Smooth muscle cell (in vitro differentiated cells): Measurements from ENCODE around the gene TNFRSF8. TPM values are rescaled to one million over a fixed set of nuclear protein-coding genes. Genes with fewer than 3 reads are reported as not detected.

Experiments used
- DNase-seq: peaks from one replicate; lab custom pipeline; 2025; ENCODE audit not compliant: unreplicated experiment; lab: John Stamatoyannopoulos, UW
- H2AFZ ChIP-seq: fragments of 200-600 bp; sonication (generic); 2 replicates; pipeline ENCODE4 v1.6.0; 2016; ENCODE audit warnings: antibody characterized with exemption, low read depth, mild to moderate bottlenecking
- H3F3A ChIP-seq: fragments of 200-600 bp; sonication (generic); 2 replicates; pipeline ENCODE4 v1.6.0; 2017; ENCODE audit warnings: antibody characterized with exemption, low read depth
- H3K27ac ChIP-seq: fragments of 200-600 bp; sonication (generic); 2 replicates; pipeline ENCODE4 v1.5.1; 2016; ENCODE audit warnings: low read depth, mild to moderate bottlenecking
- H3K27me3 ChIP-seq: fragments of 200-600 bp; sonication (generic); 2 replicates; pipeline ENCODE4 v1.6.1; 2016; ENCODE audit warnings: low read depth, mild to moderate bottlenecking
- H3K36me3 ChIP-seq: fragments of 200-600 bp; sonication (generic); 2 replicates; pipeline ENCODE4 v1.5.1; 2016; ENCODE audit warnings: low read depth
- H3K4me1 ChIP-seq: fragments of 200-600 bp; sonication (generic); 2 replicates; pipeline ENCODE4 v1.5.1; 2016; ENCODE audit warnings: low read depth
- H3K4me2 ChIP-seq: fragments of 200-600 bp; sonication (generic); 2 replicates; pipeline ENCODE4 v1.6.0; 2016; ENCODE audit warnings: mild to moderate bottlenecking
- H3K4me3 ChIP-seq: fragments of 200-600 bp; sonication (generic); 2 replicates; pipeline ENCODE4 v1.5.1; 2016; ENCODE audit warnings: mild to moderate bottlenecking
- H3K79me2 ChIP-seq: fragments of 200-600 bp; sonication (generic); 2 replicates; pipeline ENCODE4 v1.6.0; 2016; ENCODE audit warnings: low read depth, mild to moderate bottlenecking
- H3K9ac ChIP-seq: fragments of 200-600 bp; sonication (generic); 2 replicates; pipeline ENCODE4 v1.6.0; 2016; ENCODE audit warnings: low read depth
- H3K9me3 ChIP-seq: fragments of 200-600 bp; sonication (generic); replicated peaks from 2 replicates; pipeline ENCODE4 v1.5.1; 2016; ENCODE audit warnings: low read depth
- H4K20me1 ChIP-seq: fragments of 200-600 bp; sonication (generic); 2 replicates; pipeline ENCODE4 v1.6.0; 2016; ENCODE audit warnings: low read depth
- CTCF ChIP-seq: fragments of 200-600 bp; sonication (generic); IDR thresholded peaks from 2 replicates; pipeline ENCODE4 v1.5.1; 2017; ENCODE audit warnings: borderline replicate concordance, mild to moderate bottlenecking, antibody characterized with exemption; ENCODE audit not compliant: insufficient read depth, poor library complexity, severe bottlenecking
- WGBS: methylation state at CpG from one replicate; pipeline ENCODE4 v1.1.7; 2016; ENCODE audit warnings: low lambda C conversion rate; 5-methylcytosine and 5-hydroxymethylcytosine counted together
- polyA plus RNA-seq: library from polyadenylated mRNA; unstranded; fragments of >200 nt; fragmentation: Nextera tagmentation; extraction: Ambion mirVana; gene quantifications from 2 replicates; pipeline ENCODE4 v1.2.1, GENCODE V29; 2016
- total RNA-seq: library from RNA; depleted of rRNA; stranded (reverse); fragments of >200 nt; gene quantifications from 2 replicates; pipeline ENCODE4 v1.2.3, GENCODE V29; 2014

TNFRSF8 gene
- total and polyA plus RNA-seq, 2 experiments from 2014 or later, result 0.54 to 1.3 TPM

- no peaks in the 10 kb centered on the region for H4K20me1 ChIP-seq
- H3K9ac ChIP-seq, result no peak overlapping the region
- no peaks in the 10 kb centered on the region for H3K36me3 ChIP-seq
- no peaks in the 10 kb centered on the region for H3K27me3 ChIP-seq
- H3F3A ChIP-seq, result no peaks in the 10 kb centered on the region
- no peak for TF ChIP-seq CTCF
- no peaks in the 10 kb centered on the region for H3K9me3 ChIP-seq
- no peak for DNase-seq
- H3K4me3 ChIP-seq, result no peak overlapping the region
- peaks cover 14% of the 10 kb centered on the region for H3K4me1 ChIP-seq
- 86% methylated on average over 13 of the region's 13 CpGs for WGBS
- no peak overlapping the region for H2AFZ ChIP-seq
- no peaks in the 10 kb centered on the region for H3K79me2 ChIP-seq
- no peak overlapping the region for H3K4me2 ChIP-seq
- H3K27ac ChIP-seq, result no peak overlapping the region
Observed at GRCh38 chr1:12185918-12186678, 123.0 kb downstream of the TNFRSF8 start.

GRCh38 chr1:12186679-12186985, 123.5 kb downstream of the TNFRSF8 start:
- no peak for TF ChIP-seq CTCF
- H3K4me3 ChIP-seq, result no peak overlapping the region
- no peak overlapping the region for H3K9ac ChIP-seq
- H3K27me3 ChIP-seq, result no peaks in the 10 kb centered on the region
- no peak overlapping the region for H2AFZ ChIP-seq
- H3K27ac ChIP-seq, result no peak overlapping the region
- 81% methylated on average over 4 of the region's 4 CpGs for WGBS
- H4K20me1 ChIP-seq, result no peaks in the 10 kb centered on the region
- DNase-seq, result no peak
- H3K4me1 ChIP-seq, result peaks cover 14% of the 10 kb centered on the region
- no peaks in the 10 kb centered on the region for H3F3A ChIP-seq
- H3K9me3 ChIP-seq, result no peaks in the 10 kb centered on the region
- no peaks in the 10 kb centered on the region for H3K79me2 ChIP-seq
- no peaks in the 10 kb centered on the region for H3K36me3 ChIP-seq
- H3K4me2 ChIP-seq, result no peak overlapping the region

GRCh38 chr1:12188115-12188514, 125.0 kb downstream of the TNFRSF8 start:
- H3K9me3 ChIP-seq, result no peaks in the 10 kb centered on the region
- H3K27me3 ChIP-seq, result no peaks in the 10 kb centered on the region
- H4K20me1 ChIP-seq, result no peaks in the 10 kb centered on the region
- no peaks in the 10 kb centered on the region for H3F3A ChIP-seq
- no peak for DNase-seq
- peaks cover 14% of the 10 kb centered on the region for H3K4me1 ChIP-seq
- no peak overlapping the region for H3K27ac ChIP-seq
- no peak overlapping the region for H2AFZ ChIP-seq
- TF ChIP-seq CTCF, result no peak
- H3K79me2 ChIP-seq, result no peaks in the 10 kb centered on the region
- WGBS, result 62% methylated on average over 3 of the region's 3 CpGs
- no peak overlapping the region for H3K4me3 ChIP-seq
- no peak overlapping the region for H3K9ac ChIP-seq
- H3K4me2 ChIP-seq, result no peak overlapping the region
- H3K36me3 ChIP-seq, result no peaks in the 10 kb centered on the region
